Colonic mucosa (tissue), 4 donors: ENCODE measurements around the gene AATF. TPM values are rescaled to one million over a fixed set of nuclear protein-coding genes. Genes with fewer than 3 reads are reported as not detected.

Experiments used
- DNase-seq: peaks from one replicate; pipeline ENCODE4 v3.0.0-alpha.2; 2020
- H3K27ac ChIP-seq: fragments of 200-600 bp; one replicate; pipeline ENCODE4 v1.8.0; 2021
- H3K27me3 ChIP-seq: fragments of 200-600 bp; one replicate; pipeline ENCODE4 v1.8.0; 2021
- H3K36me3 ChIP-seq: fragments of 200-600 bp; one replicate; pipeline ENCODE4 v1.8.0; 2021
- H3K4me1 ChIP-seq: fragments of 200-600 bp; one replicate; pipeline ENCODE4 v1.8.0; 2021; ENCODE audit warnings: mild to moderate bottlenecking
- H3K4me3 ChIP-seq: fragments of 200-600 bp; one replicate; pipeline ENCODE4 v1.8.0; 2021
- H3K9ac ChIP-seq, 2 donors: one replicate each; pipeline ENCODE4 v1.7.0; 2013; ENCODE audit warnings: control low read depth in 2 of 2, low read depth in 2 of 2, low read length in 2 of 2
- H3K9me3 ChIP-seq: fragments of 200-600 bp; one replicate; pipeline ENCODE4 v1.8.0; 2021
- CTCF ChIP-seq: fragments of 200-600 bp; IDR thresholded peaks from one replicate; pipeline ENCODE4 v1.8.0; 2022; ENCODE audit warnings: antibody characterized with exemption, mild to moderate bottlenecking
- intact Hi-C: fragments of 100-400 bp; cut with DNase I; formaldehyde crosslinking; loops from one replicate; pipeline ENCODE4 v1.14.1; 2022
- microRNA-seq: library from miRNA; unstranded; fragments of <30 nt; microRNA quantifications from one replicate; pipeline ENCODE4, GENCODE V29; 2019
- total RNA-seq, 2 donors: library from RNA; stranded (reverse); fragmentation: NEBNext Ultra II Directional in 1 of 2; extraction: Animal tissue kit (Norgen Biotek cat#: 25700) in 1 of 2; gene quantifications; one replicate each; pipeline ENCODE4 v1.2.1, GENCODE V29; 2021
- donor health status: healthy.
- donor health status: DM: no; HTN: no; CAD: no.
- donor health status: DM: no; HTN: no; CAD: no.

Gene AATF
- total RNA-seq, 2 donors from 2014 or later = 30.0 to 54.8 TPM

GRCh38 chr17:37100231-37100630 is 151.5 kb downstream of the AATF start:
- H3K4me1 ChIP-seq = no peaks in the 10 kb centered on the region
- no peak overlapping the region for H3K9ac ChIP-seq
- intact Hi-C loops = no loop called here
- no peaks in the 10 kb centered on the region for H3K36me3 ChIP-seq
- DNase-seq = no peak
- no peaks in the 10 kb centered on the region for H3K27me3 ChIP-seq
- no peaks in the 10 kb centered on the region for H3K9me3 ChIP-seq
- H3K27ac ChIP-seq = no peak overlapping the region
- H3K4me3 ChIP-seq = no peak overlapping the region
- no peak for TF ChIP-seq CTCF

- no peaks in the 10 kb centered on the region for H3K27me3 ChIP-seq
- H3K4me3 ChIP-seq = no peak overlapping the region
- H3K9me3 ChIP-seq = no peaks in the 10 kb centered on the region
- H3K36me3 ChIP-seq = no peaks in the 10 kb centered on the region
- no peak for DNase-seq
- H3K4me1 ChIP-seq = no peaks in the 10 kb centered on the region
- intact Hi-C loops = no loop called here
- no peak overlapping the region for H3K27ac ChIP-seq
- H3K9ac ChIP-seq = no peak overlapping the region
- no peak for TF ChIP-seq CTCF
These were observed 152.6 kb downstream of the AATF start for GRCh38 chr17:37101306-37101705.

- Histone ChIP-seq H3K27me3 (no peaks in the 10 kb centered on the region), H3K9ac (no peak overlapping the region), H3K27ac (no peak overlapping the region), H3K9me3 (no peaks in the 10 kb centered on the region), H3K36me3 (no peaks in the 10 kb centered on the region), H3K4me1 (no peaks in the 10 kb centered on the region), H3K4me3 (no peak overlapping the region)
- no peak for TF ChIP-seq CTCF
- DNase-seq = no peak
- intact Hi-C loops = no loop called here
These were observed 154.5 kb downstream of the AATF start for GRCh38 chr17:37103231-37103630.

- Histone ChIP-seq H3K27ac (no peak overlapping the region), H3K9ac (no peak overlapping the region), H3K36me3 (no peaks in the 10 kb centered on the region), H3K4me3 (no peak overlapping the region), H3K4me1 (no peaks in the 10 kb centered on the region), H3K9me3 (no peaks in the 10 kb centered on the region), H3K27me3 (no peaks in the 10 kb centered on the region)
- no peak for TF ChIP-seq CTCF
- intact Hi-C loops = no loop called here
- DNase-seq = no peak
These were observed 157.3 kb downstream of the AATF start for GRCh38 chr17:37106049-37106448.

Small RNA genes within 50 kb of the gene (microRNA-seq; reads per million reads assigned to microRNA genes)
- not detected for gene MIR2909

Other genes with a start within 250 kb of the AATF start
- not detected for gene LHX1, start 11.5 kb upstream of the AATF start, total RNA-seq